GM19099 (cell line): Measurements from ENCODE around the gene COLGALT1.

Experiments
- POLR2A ChIP-seq: IDR thresholded peaks from 3 replicates; pipeline ENCODE4 v1.6.1; 2011; ENCODE audit warnings: low read depth; ENCODE audit not compliant: insufficient read length; ENCODE audit errors: extremely low read depth

The COLGALT1 gene

DNA sequence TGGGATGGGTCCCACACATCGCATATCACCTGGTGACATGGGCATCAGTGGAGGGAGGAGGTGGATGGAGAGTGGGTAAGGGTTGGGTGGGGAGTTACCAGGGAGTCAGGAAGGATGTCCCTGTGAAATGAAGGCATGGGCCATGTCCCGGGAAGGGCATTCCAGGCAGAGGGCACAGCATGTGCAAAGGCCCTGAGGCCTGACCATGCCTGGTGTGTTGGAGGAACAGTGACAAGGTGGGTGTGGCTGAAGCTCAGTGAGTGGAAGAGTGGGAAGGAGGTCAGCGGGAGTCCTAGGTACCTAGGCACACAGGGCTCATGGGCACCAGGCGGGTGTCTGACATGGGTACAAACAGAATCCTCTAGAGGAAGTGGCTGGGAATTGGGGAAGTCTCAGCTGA lies 11.0 kb upstream of the COLGALT1 start:
- no peak for TF ChIP-seq POLR2A

DNA sequence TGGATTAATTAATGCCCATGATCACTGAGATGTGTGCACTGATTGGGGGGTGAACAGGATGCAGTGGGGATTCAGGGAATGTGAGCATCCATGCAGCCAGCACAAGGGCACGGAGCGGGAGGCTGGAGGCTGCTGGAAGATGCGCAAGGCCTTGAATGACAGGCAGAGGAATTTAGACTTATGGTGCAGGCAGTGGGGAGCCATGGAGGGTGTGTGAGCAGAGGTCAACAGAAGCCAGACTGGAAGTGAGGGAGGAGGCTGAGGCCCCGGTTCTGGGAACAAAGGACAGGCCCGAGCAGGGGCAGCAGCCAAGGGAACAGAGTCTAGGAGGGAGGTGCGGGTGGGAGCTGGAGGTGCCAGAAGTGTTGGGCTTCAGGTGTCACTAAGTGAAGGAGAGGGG lies 7.3 kb upstream of the COLGALT1 start:
- TF ChIP-seq POLR2A, result no peak

DNA sequence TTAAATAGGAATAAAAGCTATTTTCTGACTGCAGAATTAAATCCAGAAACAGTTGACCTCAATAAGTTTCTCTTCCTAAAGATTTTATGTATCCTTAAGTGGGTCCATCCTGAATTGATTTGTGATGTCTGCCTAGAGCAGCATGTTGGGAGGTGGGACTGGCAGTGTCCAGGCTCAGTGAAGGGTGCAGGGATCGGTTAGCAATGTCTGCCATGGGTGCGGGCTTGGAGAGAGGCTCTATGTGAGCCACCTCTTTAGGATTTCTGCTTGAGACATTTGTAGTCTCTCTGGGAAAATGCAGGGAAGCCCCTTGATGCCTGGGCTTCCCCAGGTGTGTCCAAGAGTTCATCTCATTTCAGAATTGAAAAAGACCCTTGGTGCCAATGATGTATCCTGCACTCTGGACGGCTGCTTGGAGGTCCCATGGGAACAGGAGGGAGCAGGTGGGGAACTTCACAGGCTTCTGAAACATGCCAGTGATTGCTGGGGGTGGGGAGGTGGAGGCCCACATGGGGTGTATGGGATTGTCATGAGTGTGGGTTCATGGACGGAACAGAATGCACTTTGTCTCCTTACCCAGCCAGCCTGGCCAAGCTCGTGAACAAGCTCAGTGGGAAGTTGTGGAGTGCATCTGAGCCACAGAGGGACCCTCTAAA lies 6.2 kb upstream of the COLGALT1 start:
- no peak for TF ChIP-seq POLR2A

DNA sequence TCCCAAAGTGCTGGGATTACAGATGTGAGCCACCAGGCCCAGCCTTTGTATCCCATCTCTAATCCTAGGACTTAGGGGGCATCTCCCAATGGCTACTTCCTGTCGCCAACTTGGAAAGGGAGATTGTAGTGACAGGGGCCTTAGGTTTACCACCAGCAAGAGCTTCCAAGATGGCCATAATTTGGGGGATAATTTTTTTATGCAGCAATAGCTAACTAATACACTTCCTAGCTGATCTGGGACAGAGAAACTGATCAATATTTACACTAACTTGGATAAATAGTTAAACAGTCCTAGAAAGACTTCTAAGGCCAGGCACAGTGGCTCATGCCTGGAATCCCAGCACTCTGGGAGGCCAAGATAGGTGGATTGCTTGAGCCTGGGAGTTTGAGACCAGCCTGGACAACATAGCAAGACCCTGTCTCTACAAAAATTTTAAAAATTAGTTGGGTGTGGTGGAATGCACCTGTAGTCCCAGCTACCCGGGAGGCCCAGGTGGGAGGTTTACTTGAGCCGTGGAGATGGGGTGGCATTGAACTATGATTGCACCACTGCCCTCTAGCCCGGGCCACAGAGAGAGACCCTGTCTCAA lies 5.3 kb upstream of the COLGALT1 start:
- no peak for TF ChIP-seq POLR2A

- TF ChIP-seq POLR2A, result no peak
Observed at GRCh38 chr19:17553256-17553655, 2.2 kb upstream of the COLGALT1 start.

GRCh38 chr19:17554968-17555479 lies 425 bp upstream of the COLGALT1 start:
- TF ChIP-seq POLR2A, result no peak

DNA sequence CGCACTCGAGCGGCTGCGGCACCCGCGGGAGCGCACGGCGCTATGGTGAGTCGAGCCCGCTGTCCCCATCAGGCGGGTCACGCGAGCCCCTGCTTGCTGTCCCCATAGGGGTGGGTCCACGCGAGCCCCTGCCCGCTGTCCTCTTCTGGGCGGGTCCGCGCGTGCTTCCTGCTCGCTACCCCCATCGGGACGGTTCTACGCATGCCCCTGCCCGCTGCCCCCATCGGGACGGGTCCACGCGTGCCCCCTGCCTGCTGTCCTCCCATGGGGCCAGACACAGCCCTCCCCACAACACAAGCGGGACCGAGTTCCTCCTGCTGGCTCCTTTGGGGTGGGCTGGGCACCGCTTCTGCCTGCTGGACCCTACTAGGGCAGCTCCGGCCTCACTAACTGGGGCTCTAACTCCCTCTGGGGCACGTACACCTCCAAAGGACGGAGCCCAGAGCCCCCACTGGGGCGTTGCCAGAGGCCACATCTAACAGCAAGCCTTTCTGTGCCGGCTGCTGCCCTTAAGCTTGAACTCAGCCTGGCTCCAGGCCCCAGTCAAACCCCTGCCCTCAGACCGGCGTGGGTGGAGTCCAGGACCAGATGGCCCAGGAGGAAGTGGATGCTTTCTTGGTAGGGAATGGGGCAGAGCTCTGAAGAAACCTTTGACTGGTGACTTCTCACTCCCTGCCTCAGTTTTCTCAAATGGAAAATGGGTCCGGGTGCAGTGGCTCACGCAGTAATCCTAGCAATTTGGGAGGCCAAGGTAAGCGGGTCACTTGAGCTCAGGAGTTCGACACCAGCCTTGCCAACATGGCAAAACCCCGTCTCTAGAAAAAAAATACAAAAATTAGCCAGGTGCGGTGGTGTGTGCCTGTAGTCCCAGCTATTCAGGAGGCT lies 722 bp downstream of the COLGALT1 start:
- no peak for TF ChIP-seq POLR2A

- no peak for TF ChIP-seq POLR2A
Observed at GRCh38 chr19:17556995-17557394, 1.5 kb downstream of the COLGALT1 start.

DNA sequence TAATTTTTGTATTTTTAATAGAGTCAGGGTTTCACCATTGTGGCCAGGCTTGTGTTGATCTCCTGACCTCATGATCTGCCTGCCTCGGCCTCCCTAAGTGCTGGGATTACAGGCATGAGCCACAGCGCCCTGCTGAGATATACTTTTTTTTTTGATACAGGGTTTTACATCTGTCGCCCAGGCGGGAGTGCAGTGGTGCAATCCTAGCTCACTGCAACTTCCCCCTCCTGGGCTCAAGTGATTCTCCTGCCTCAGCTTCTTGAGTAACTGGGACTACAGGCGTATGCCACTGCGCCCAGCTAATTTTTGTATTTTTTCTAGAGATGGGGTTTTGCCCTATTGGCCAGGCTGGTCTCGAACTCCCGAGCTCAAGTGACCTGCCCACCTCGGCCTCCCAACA lies 2.0 kb downstream of the COLGALT1 start:
- TF ChIP-seq POLR2A, result no peak

GRCh38 chr19:17560205-17560595 lies 4.8 kb downstream of the COLGALT1 start:
- no peak for TF ChIP-seq POLR2A

GRCh38 chr19:17562097-17562496 lies 6.6 kb downstream of the COLGALT1 start:
- no peak for TF ChIP-seq POLR2A

- no peak for TF ChIP-seq POLR2A
Observed at GRCh38 chr19:17562561-17562960, 7.1 kb downstream of the COLGALT1 start.

- no peak for TF ChIP-seq POLR2A
Observed at GRCh38 chr19:17564781-17565180, 9.3 kb downstream of the COLGALT1 start.

DNA sequence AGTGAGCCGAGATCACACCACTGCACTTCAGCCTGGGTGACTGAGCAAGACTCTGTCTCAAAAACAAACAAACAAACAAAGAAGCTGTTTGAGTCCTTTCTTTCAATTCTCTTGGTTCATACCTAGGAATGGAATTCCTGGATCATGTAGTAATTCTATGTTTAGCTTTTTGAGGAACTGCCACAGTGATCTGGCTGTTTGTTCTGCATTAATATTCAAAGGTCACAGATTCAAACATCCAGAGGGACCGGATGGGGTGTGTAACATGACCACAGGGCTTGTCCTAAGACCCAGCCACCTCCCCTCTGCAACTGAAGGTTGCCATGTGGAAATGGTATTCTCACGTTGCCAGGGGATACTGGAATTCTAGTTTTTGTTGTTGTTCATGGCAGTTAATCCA lies 10.2 kb downstream of the COLGALT1 start:
- no peak for TF ChIP-seq POLR2A

DNA sequence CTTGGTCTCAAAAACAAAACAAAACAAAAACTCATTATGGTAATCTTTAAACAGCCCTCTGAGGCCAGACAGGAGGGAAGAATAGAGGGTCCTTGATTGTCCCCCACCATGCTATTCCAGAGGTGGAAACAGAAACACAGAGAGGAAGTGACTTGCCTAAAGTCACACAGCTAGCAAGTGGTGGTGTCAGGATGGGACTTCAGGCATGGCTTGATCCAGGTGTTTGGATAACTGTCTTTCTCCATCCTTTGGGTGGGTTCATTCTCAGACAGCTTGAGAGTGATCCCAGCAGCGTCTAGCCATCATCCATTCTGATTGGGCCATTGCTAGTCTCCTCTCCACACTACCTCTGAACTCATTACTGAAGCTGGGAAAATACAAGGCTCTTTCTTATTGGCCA lies 12.5 kb downstream of the COLGALT1 start:
- no peak for TF ChIP-seq POLR2A

DNA sequence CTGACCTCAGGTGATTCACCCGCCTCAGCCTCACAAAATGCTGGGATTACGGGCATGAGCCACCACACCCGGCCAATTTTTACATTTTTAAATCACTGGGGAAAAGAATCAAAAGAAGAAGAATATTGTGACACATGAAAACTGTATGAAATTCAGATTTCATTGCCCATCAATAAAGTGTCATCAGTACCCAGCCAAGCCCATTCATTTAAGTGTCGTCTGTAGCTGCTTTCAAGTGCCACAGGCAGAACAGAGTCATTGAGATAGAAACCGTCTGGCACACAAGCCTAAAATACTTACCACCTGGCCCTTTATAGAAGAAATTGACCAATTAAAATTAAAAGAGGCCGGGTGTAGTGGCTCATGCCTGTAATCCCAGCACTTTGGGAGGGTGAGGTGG lies 15.3 kb downstream of the COLGALT1 start:
- no peak for TF ChIP-seq POLR2A

- no peak for TF ChIP-seq POLR2A
Observed at GRCh38 chr19:17572638-17573037, 17.2 kb downstream of the COLGALT1 start.
